Urinary bladder (tissue), 4 donors: Measurements from ENCODE around the gene TMEM120B. TPM values are rescaled to one million over a fixed set of nuclear protein-coding genes. Genes with fewer than 3 reads are reported as not detected.
"Not testable (repeated sequence)": the region's sequence is repeated elsewhere in the genome, so short reads cannot be mapped to it uniquely, and the experiment has no call there.

ENCODE experiments used
- DNase-seq: peaks from one replicate; pipeline ENCODE4 v3.0.0-alpha.2; 2015; ENCODE audit errors: extremely low spot score
- H3K27ac ChIP-seq: one replicate; pipeline ENCODE4 v1.5.1; 2013; ENCODE audit warnings: low read depth, mild to moderate bottlenecking, moderate library complexity
- H3K36me3 ChIP-seq: one replicate; pipeline ENCODE4 v1.6.1; 2013; ENCODE audit warnings: mild to moderate bottlenecking, moderate library complexity; ENCODE audit not compliant: insufficient read depth
- H3K4me1 ChIP-seq: one replicate; pipeline ENCODE4 v1.6.1; 2013; ENCODE audit warnings: mild to moderate bottlenecking, moderate library complexity; ENCODE audit not compliant: insufficient read depth
- H3K4me3 ChIP-seq: one replicate; pipeline ENCODE4 v1.5.1; 2013; ENCODE audit warnings: low read depth, low read length
- WGBS: extraction: QIAGEN DNeasy Blood & Tissue Kit; methylation state at CpG from one replicate; pipeline ENCODE4 v1.1.7; 2013; 5-methylcytosine and 5-hydroxymethylcytosine counted together
- polyA plus RNA-seq: library from polyadenylated mRNA; stranded (reverse); fragments of 200-250 nt; gene quantifications from one replicate; pipeline ENCODE4 v1.2.3, GENCODE V29; 2013
- total RNA-seq: library from RNA; depleted of rRNA; stranded (reverse); fragments of >200 nt; gene quantifications from one replicate; pipeline ENCODE4 v1.2.3, GENCODE V29; 2014
- donor health status: healthy with polysubstance abuse.
- donor health status: healthy.

TMEM120B gene
- total and polyA plus RNA-seq, 2 donors = 6.1 to 11.5 TPM

GRCh38 chr12:121715055-121715454 lies 2.5 kb downstream of the TMEM120B start:
- WGBS = 90% methylated on average over 7 of the region's 7 CpGs
- not testable (repeated sequence) for H3K4me1 ChIP-seq, H3K36me3 ChIP-seq, H3K27ac ChIP-seq, DNase-seq, H3K4me3 ChIP-seq

DNA sequence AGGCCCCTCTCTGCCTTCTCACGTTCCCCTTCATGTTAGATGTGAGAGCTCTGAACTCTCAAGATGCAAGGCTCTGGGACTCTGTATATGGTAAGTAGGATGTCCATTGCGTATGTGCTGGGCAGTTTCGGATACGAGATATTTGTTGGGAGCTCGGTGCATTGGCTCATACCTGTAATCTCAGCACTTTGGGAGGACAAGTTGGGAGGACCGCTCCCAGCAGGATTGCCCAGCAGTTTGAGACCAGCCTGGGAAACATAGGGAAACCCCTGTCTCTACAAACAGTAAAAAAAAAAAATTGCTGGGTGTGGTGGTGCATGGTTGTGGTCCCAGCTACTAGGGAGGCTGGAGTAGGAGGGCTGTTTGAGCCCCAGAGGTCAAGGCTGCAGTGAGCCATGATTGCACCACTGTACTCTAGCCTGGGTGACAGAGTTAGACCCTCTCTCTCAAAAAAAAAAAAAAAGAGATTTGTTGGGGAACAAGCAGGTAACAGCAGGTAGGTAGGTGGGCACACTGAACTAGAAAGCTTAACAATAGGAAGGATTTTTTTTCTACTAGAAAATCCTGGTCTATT lies 3.4 kb downstream of the TMEM120B start:
- H3K36me3 ChIP-seq = no peaks in the 10 kb centered on the region
- WGBS = 78% methylated on average over 6 of the region's 6 CpGs
- H3K4me3 ChIP-seq = no peak overlapping the region
- no peaks in the 10 kb centered on the region for H3K4me1 ChIP-seq
- no peak overlapping the region for H3K27ac ChIP-seq
- no peak for DNase-seq

DNA sequence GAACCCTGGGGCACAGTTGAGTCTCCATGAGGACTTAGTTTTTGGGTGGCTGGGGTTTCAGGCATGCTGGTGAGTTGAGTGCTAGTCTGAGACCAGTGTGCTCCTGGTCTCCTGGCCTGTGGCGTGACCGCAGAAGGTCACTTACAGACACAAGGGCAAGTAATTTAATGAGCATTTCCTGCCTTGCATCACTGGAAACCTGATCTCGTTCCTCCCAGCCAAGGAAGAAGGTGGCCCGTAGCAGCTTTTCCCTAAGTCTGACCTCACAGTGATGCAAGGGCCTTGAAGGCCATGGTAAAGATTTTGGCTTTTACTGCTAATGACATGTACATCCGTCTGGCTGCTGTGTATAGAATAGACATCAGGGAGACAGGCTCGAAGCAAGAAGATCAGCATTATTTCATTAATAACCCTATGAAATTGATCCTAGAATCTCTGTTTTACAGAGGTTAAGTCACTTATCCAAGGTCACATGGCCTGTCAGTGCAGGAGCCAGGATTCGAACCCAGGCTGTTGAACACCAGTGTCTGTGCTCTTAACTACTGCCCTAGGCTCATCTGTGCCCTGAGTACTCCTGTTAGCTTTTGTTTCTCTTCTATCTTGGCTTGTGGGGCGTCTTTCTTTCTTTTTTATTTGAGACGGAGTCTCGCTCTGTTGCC lies 4.6 kb downstream of the TMEM120B start:
- Histone ChIP-seq H3K4me3 (no peak overlapping the region), H3K4me1 (no peaks in the 10 kb centered on the region), H3K27ac (no peak overlapping the region), H3K36me3 (no peaks in the 10 kb centered on the region)
- no peak for DNase-seq
- WGBS = 74% methylated on average over 10 of the region's 10 CpGs

DNA sequence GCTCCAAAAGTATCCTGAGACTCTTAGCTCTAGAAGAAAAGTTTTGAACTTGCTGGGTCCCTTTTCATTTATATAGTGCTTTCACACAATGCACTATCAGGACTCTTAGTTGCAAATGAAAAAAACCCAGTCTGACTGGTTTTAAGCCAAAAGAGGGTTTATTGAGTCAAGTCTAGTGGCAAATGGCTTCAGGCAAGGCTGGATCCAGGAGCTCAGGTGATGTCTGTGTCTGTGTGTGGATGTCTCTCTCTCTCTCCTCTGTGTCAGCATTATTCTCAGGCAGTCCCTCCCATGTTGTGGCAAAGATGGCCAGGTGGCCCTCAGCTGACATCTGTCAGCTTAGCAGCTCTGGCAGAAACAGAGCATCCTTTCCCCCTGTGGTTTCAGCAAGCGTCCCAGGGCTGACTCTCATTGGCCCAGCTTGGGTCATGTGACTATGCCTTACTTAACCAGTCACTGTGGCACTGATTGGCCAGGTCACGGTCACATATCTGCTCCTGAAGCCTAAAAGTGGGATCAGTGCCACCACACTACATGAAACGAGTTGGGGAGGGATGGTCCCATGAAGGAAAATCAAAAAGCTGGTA lies 6.2 kb downstream of the TMEM120B start:
- DNase-seq = no peak
- 92% methylated on average over 3 of the region's 3 CpGs for WGBS
- Histone ChIP-seq H3K36me3 (no peaks in the 10 kb centered on the region), H3K4me1 (no peaks in the 10 kb centered on the region), H3K27ac (no peak overlapping the region), H3K4me3 (no peak overlapping the region)

GRCh38 chr12:121719926-121720414 lies 7.4 kb downstream of the TMEM120B start:
- H3K4me1 ChIP-seq = no peaks in the 10 kb centered on the region
- H3K27ac ChIP-seq = no peak overlapping the region
- no peak overlapping the region for H3K4me3 ChIP-seq
- 61% methylated on average over 14 of the region's 14 CpGs for WGBS
- H3K36me3 ChIP-seq = no peaks in the 10 kb centered on the region
- DNase-seq = no peak

DNA sequence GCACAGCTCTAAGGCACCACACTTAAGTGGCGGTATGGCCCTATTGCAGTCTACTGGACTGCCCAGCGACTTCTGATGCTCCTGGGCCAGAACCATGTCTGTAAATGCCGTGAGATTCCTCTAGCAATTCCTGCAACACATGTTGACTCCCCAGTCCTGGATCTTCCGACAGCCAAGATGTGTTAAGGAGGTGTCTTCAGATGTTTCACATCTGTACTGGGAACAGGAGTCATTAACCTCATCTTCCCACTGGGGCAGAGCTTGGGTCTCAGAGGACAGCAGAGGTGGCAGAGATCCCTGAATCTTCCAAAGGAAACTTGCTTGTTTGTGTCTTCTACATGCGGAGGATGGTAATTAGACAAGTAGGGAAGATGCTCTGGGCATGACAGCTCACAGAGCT lies 8.2 kb downstream of the TMEM120B start:
- no peaks in the 10 kb centered on the region for H3K4me1 ChIP-seq
- no peak overlapping the region for H3K4me3 ChIP-seq
- H3K27ac ChIP-seq = no peak overlapping the region
- DNase-seq = no peak
- no peaks in the 10 kb centered on the region for H3K36me3 ChIP-seq
- WGBS = 76% methylated on average over 5 of the region's 5 CpGs

DNA sequence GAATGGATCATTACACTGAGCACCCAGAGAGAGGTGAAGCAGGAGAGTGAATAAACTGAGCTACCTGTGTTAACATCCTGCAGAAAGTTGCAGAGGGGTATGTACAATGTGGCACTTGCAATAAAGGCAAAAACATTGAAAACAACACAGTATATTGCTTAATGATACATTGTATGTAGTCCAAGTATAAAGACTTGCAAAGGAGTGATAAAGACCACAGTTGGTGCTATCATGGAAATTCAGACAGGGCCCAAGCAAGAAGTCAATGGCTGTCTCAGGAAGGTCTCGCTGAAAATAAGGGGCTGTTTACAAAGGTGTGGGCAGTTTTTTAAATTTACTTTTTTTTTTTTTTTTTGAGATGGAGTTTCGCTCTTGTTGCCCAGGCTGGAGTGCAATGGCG lies 10.0 kb downstream of the TMEM120B start:
- Histone ChIP-seq H3K4me1 (no peaks in the 10 kb centered on the region), H3K27ac (no peak overlapping the region), H3K4me3 (no peak overlapping the region), H3K36me3 (no peaks in the 10 kb centered on the region)
- DNase-seq = no peak
- 93% methylated on average over 3 of the region's 3 CpGs for WGBS

DNA sequence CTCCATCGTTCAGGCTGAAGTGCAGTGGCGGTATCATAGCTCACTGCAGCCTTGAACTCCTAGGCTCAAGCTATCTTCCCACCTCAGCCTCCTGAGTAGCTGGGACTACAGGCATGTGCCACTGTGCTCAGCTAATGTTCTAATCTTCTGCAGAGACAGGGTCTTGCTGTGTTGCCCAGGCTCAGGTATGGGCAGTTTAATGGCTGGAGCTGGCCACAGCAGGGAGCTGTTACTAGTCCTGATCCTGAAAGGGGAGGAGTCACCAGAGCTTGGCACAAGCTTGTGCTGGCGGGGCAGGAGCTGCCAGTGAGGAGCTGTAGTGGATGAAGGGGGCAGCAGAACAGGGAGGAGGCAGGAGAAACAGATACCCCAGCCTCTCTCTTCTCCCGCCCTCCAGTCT lies 10.6 kb downstream of the TMEM120B start:
- 87% methylated on average over 4 of the region's 4 CpGs for WGBS
- H3K36me3 ChIP-seq = no peaks in the 10 kb centered on the region
- H3K4me1 ChIP-seq = no peaks in the 10 kb centered on the region
- DNase-seq = no peak
- H3K27ac ChIP-seq = no peak overlapping the region
- H3K4me3 ChIP-seq = no peak overlapping the region

GRCh38 chr12:121724925-121725324 lies 12.4 kb downstream of the TMEM120B start:
- 94% methylated on average over 2 of the region's 2 CpGs for WGBS
- Histone ChIP-seq H3K4me3 (no peak overlapping the region), H3K27ac (no peak overlapping the region), H3K4me1 (no peaks in the 10 kb centered on the region), H3K36me3 (no peaks in the 10 kb centered on the region)
- DNase-seq = no peak

DNA sequence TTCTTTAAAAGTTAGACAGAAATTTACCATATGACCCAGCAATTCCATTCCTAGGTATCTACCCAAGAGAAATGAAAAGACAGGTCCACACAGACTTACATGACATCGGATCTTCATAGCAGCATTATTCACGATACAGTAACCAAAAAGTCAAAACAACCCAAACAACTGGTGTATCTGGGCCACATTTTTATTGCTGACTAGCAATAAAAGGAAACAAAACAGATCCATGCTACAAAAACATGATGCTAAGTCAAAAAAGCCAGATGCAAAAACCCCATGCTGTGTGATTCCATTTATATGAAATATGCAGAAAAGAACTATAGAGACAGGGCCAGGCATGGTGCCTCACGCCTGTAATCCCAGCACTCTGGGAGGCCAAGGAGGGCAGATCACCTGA lies 12.9 kb downstream of the TMEM120B start:
- Histone ChIP-seq H3K4me1 (no peaks in the 10 kb centered on the region), H3K36me3 (no peaks in the 10 kb centered on the region), H3K4me3 (no peak overlapping the region), H3K27ac (no peak overlapping the region)
- WGBS = 89% methylated on average over 3 of the region's 3 CpGs
- no peak for DNase-seq

DNA sequence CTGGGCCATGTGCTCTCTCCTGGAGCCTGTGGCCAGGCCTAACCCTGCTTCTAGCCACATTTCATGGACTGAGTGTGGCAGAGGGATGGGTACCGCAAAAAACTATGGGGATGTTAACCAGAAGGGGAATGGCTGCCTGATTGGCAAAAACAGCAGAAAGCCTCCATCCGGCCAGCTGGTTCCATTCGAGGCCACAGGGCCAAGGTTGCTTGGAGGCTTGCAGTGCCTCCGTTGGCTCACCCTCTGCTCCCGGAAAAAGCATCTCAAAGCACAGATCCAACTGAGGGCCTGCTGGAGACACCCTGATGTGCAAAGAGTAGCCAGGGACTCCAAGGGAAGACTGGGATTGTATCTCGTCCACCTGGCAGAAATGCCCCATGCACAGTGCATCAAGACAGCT lies 16.5 kb downstream of the TMEM120B start:
- H3K4me1 ChIP-seq = no peaks in the 10 kb centered on the region
- no peak overlapping the region for H3K4me3 ChIP-seq
- no peak overlapping the region for H3K27ac ChIP-seq
- 84% methylated on average over 6 of the region's 6 CpGs for WGBS
- no peaks in the 10 kb centered on the region for H3K36me3 ChIP-seq
- DNase-seq = no peak

DNA sequence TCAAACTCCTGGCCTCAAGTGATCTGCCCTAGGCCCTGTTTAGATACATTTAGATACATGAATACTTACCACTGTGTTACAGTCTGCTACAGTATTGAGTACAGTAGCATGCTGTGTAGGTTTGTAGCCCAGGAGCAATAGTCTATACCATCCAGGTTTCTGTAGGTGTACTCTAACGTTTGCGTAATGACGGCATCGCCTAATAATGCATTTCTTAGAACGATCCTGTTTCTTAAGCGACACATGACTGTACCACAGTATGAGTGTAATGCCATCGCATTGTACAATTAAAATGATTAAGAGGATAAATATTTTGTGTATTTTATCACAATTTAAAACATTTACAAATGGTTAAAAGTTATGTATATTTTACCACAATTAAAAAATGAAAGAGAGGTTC lies 18.9 kb downstream of the TMEM120B start:
- no peaks in the 10 kb centered on the region for H3K4me1 ChIP-seq
- 95% methylated on average over 7 of the region's 7 CpGs for WGBS
- H3K27ac ChIP-seq = no peak overlapping the region
- no peak overlapping the region for H3K4me3 ChIP-seq
- DNase-seq = no peak
- H3K36me3 ChIP-seq = no peaks in the 10 kb centered on the region

DNA sequence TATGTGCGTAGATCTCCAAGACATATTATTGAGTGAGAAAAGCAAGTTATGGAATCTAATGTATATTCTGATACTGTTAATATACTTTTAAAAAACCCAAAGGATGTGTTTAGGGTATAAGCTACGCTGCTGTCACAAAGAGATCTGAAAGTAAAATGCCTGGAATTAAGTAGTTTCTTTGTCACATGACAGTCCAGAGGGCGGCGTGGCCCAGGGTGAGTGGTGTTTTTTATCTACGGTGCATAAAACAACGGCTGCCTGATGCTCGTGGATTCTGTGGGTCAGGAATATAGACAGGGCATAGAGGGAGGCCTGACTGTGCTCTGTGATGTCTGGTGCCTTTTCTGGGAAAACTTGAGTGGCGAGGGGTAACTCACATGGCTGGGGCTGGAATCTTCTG lies 21.3 kb downstream of the TMEM120B start:
- 88% methylated on average over 8 of the region's 8 CpGs for WGBS
- no peak overlapping the region for H3K4me3 ChIP-seq
- no peaks in the 10 kb centered on the region for H3K4me1 ChIP-seq
- no peak overlapping the region for H3K27ac ChIP-seq
- H3K36me3 ChIP-seq = no peaks in the 10 kb centered on the region
- DNase-seq = no peak

- WGBS = 91% methylated on average over 9 of the region's 9 CpGs
- no peaks in the 10 kb centered on the region for H3K36me3 ChIP-seq
- H3K27ac ChIP-seq = no peak overlapping the region
- no peak for DNase-seq
- H3K4me1 ChIP-seq = no peaks in the 10 kb centered on the region
- H3K4me3 ChIP-seq = no peak overlapping the region
These were observed 25.8 kb downstream of the TMEM120B start for GRCh38 chr12:121738340-121738858.
